Measurements from ENCODE around the gene OLFM1.

OLFM1 gene

DNA sequence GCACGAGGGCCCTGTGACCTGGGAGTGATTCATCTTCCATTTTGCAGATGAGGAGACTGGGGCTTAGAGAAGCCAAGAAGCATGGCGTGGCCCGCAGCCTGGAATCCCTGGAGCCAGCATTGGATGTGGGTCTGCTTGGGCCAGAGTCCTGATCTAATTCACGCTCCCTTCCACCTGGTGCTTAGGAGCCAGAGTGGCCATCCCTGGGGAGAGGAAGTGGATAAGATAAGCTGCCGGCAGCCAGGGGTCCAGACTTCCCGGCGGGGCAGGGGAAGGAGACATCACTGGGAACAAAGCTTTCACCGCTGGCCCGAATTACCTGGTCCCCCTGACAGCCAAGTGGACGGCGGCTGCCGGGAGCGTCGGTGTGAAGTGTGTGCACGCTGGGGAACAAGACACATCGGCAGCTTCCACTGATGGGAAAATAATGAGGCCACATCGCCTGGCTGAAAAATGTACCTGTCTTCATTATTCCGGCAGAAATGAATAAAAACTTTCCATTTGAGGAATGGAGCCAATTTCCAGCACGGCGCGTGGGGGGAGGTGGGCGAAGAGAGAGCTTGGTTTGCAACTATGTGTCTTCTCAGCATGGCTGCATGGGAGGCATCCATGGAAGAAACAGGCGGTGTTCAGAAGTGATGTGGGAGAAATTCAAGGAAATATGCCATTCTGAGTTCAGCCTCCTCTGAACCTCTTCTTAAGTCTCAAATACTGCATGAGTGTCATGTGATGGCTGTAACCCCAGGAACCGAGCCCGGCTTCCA lies 78.5 kb downstream of the OLFM1 start:
- TF ChIP-seq, protein P1, sequence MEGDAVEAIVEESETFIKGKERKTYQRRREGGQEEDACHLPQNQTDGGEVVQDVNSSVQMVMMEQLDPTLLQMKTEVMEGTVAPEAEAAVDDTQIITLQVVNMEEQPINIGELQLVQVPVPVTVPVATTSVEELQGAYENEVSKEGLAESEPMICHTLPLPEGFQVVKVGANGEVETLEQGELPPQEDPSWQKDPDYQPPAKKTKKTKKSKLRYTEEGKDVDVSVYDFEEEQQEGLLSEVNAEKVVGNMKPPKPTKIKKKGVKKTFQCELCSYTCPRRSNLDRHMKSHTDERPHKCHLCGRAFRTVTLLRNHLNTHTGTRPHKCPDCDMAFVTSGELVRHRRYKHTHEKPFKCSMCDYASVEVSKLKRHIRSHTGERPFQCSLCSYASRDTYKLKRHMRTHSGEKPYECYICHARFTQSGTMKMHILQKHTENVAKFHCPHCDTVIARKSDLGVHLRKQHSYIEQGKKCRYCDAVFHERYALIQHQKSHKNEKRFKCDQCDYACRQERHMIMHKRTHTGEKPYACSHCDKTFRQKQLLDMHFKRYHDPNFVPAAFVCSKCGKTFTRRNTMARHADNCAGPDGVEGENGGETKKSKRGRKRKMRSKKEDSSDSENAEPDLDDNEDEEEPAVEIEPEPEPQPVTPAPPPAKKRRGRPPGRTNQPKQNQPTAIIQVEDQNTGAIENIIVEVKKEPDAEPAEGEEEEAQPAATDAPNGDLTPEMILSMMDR (conservative IDR thresholded peaks at IDR 0.05; ENCODE audit: low read depth, low read length) = no peak
- H3K79me2 ChIP-seq (ENCODE audit: insufficient read depth, low read depth) = no peaks in the 10 kb centered on the region
- H2AFZ ChIP-seq (ENCODE audit: low read depth) = no peak overlapping the region
- H4K20me1 ChIP-seq (ENCODE audit: insufficient read depth) = no peaks in the 10 kb centered on the region
- H3K4me3 ChIP-seq (IDR thresholded peaks at IDR 0.05; ENCODE audit: insufficient read depth, low read depth, low read length) = no peak overlapping the region
- H3K27me3 ChIP-seq (ENCODE audit: insufficient read depth, low read depth) = peaks cover 54% of the 10 kb centered on the region; the same call in 1 of the 2 replicates
- H3K4me1 ChIP-seq (ENCODE audit: low read depth, poor library complexity, severe bottlenecking) = no peaks in the 10 kb centered on the region
- H3K27ac ChIP-seq = no peak overlapping the region
- no peak overlapping the region for H3K9ac ChIP-seq
- H3K36me3 ChIP-seq (ENCODE audit: insufficient read depth) = no peaks in the 10 kb centered on the region
- H3K4me2 ChIP-seq = no peak overlapping the region

DNA sequence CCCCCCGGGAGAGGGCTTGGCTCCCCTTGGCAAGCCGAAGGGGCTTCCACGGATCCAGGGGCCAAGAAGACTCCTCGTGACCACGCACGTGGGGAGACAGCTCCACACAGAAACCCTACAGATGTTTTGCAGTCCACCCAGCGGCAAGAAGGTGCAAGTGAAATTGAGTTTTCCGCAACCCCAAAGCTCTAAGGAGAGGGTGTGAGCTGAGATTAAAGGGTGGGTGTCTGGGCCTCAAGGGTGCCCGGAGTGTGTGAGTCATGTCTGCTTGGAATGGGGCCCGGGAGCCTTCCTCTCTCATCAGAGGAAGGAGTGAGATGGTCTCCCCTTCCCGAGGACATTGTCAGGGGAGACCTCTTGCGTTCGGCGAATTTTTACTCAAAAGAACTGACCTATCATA lies 79.1 kb downstream of the OLFM1 start:
- no peaks in the 10 kb centered on the region for H4K20me1 ChIP-seq (ENCODE audit: insufficient read depth)
- H2AFZ ChIP-seq (ENCODE audit: low read depth) = no peak overlapping the region
- peaks cover 50% of the 10 kb centered on the region; the same call in 1 of the 2 replicates for H3K27me3 ChIP-seq (ENCODE audit: insufficient read depth, low read depth)
- H3K79me2 ChIP-seq (ENCODE audit: insufficient read depth, low read depth) = no peaks in the 10 kb centered on the region
- H3K9ac ChIP-seq = no peak overlapping the region
- no peak overlapping the region for H3K4me2 ChIP-seq
- no peak overlapping the region for H3K4me3 ChIP-seq (IDR thresholded peaks at IDR 0.05; ENCODE audit: insufficient read depth, low read depth, low read length)
- H3K36me3 ChIP-seq (ENCODE audit: insufficient read depth) = no peaks in the 10 kb centered on the region
- no peak overlapping the region for H3K27ac ChIP-seq
- no peaks in the 10 kb centered on the region for H3K4me1 ChIP-seq (ENCODE audit: low read depth, poor library complexity, severe bottlenecking)
- TF ChIP-seq, protein P1 (conservative IDR thresholded peaks at IDR 0.05; ENCODE audit: low read depth, low read length) = no peak

DNA sequence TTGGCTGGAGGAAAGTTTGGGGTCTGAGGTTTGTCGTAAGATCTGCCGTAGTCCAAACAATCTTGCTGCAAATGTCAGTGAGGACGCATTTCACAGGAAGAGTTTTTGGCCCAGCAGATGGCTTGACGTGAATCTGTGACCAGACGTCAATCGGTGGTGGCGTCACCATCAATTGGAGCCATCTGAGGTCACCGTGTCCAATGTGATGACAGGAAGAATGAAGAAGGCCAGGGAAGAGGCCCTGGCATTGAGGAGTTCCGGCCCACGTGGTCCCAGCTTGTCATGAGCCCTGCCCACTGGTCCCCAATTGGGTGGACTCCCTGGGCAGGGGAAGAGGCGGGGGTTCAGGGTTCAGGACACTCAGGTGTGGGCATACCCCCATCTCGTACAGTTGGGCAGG lies 79.9 kb downstream of the OLFM1 start:
- H3K27ac ChIP-seq = no peak overlapping the region
- H2AFZ ChIP-seq (ENCODE audit: low read depth) = no peak overlapping the region
- no peaks in the 10 kb centered on the region for H4K20me1 ChIP-seq (ENCODE audit: insufficient read depth)
- H3K4me1 ChIP-seq (ENCODE audit: low read depth, poor library complexity, severe bottlenecking) = no peaks in the 10 kb centered on the region
- H3K27me3 ChIP-seq (ENCODE audit: insufficient read depth, low read depth) = peaks cover 45% of the 10 kb centered on the region; the same call in 1 of the 2 replicates
- H3K4me3 ChIP-seq (IDR thresholded peaks at IDR 0.05; ENCODE audit: insufficient read depth, low read depth, low read length) = no peak overlapping the region
- H3K4me2 ChIP-seq = no peak overlapping the region
- no peak overlapping the region for H3K9ac ChIP-seq
- TF ChIP-seq, protein P1 (conservative IDR thresholded peaks at IDR 0.05; ENCODE audit: low read depth, low read length) = no peak
- no peaks in the 10 kb centered on the region for H3K79me2 ChIP-seq (ENCODE audit: insufficient read depth, low read depth)
- H3K36me3 ChIP-seq (ENCODE audit: insufficient read depth) = no peaks in the 10 kb centered on the region

DNA sequence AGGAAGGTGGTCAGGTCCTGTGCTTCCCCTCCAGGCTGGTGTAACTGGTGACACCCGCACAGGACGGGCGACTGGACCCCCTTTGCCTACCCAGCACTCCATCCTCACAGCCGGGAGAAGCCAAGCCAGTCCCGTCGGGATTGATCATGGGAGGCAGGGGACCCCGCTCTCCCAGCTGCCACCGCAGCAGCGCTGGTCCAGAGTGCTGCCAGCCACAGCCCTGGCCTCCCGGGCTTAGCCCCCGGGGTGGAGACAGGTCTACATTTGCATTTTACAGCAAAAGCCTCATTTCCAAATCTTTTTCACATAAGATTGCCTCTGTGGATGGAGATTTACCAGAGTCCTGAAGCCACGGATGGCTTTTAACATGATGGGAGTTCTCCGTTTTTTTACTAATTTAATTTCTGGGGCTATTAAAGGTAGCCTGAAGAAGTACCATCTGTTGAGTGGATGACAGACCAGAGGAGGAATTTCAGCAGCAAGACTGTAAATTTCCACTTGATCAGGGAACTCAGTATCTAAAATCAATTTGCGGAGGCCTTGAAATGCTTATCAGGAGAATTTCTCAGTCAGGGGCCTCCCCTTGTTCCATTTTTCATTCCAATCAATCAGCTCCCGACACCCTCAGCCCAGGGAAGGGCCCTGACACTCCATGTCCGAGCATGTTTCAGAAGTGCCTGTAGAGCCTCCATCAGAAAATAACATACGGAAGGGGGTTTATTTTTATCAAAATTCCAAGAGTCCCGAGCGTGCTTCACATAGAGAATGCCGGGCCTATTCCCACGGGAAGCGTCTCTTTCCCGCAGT lies 80.6 kb downstream of the OLFM1 start:
- Histone ChIP-seq H3K79me2 (ENCODE audit: insufficient read depth, low read depth) (no peaks in the 10 kb centered on the region), H3K4me1 (ENCODE audit: low read depth, poor library complexity, severe bottlenecking) (no peaks in the 10 kb centered on the region), H3K9ac (no peak overlapping the region), H3K36me3 (ENCODE audit: insufficient read depth) (no peaks in the 10 kb centered on the region), H2AFZ (ENCODE audit: low read depth) (no peak overlapping the region), H3K4me3 (IDR thresholded peaks at IDR 0.05; ENCODE audit: insufficient read depth, low read depth, low read length) (no peak overlapping the region), H4K20me1 (ENCODE audit: insufficient read depth) (no peaks in the 10 kb centered on the region), H3K27me3 (ENCODE audit: insufficient read depth, low read depth) (peaks cover 44% of the 10 kb centered on the region; the same call in 1 of the 2 replicates), H3K4me2 (no peak overlapping the region), H3K27ac (no peak overlapping the region)
- TF ChIP-seq, protein P1 (conservative IDR thresholded peaks at IDR 0.05; ENCODE audit: low read depth, low read length) = no peak

Measured in KMS-11 (cell line).